H1 (cell line): ENCODE data around the gene PDCD7. TPM values are rescaled to one million over a fixed set of nuclear protein-coding genes. Genes with fewer than 3 reads are reported as not detected.

Experiments
- BACH1 ChIP-seq: IDR thresholded peaks from 2 replicates; pipeline ENCODE4 v1.6.1; 2012; ENCODE audit warnings: low read length, improper control_type of control experiment
- POLR2AphosphoS5 ChIP-seq: IDR thresholded peaks from 2 replicates; pipeline ENCODE4 v1.6.1; 2011; ENCODE audit warnings: low read depth, low read length
- SIX5 ChIP-seq: IDR thresholded peaks from 2 replicates; pipeline ENCODE4 v1.6.1; 2011; ENCODE audit warnings: mild to moderate bottlenecking, low read depth, low read length
- polyA plus RNA-seq, 7 experiments: library from polyadenylated mRNA; depleted of rRNA in 3 of 7; stranded (reverse) in 5 of 7; unstranded in 2 of 7; fragments of >200 nt in 5 of 7; fragments of 200-250 nt in 2 of 7; gene quantifications; 1 replicate in 5 of 7; 2 replicates in 1 of 7; 4 replicates in 1 of 7; pipeline versions ENCODE4 v1.2.1 to v1.2.3, GENCODE V29; 2011 to 2013; ENCODE audit warnings: missing spikeins in 2 of 7, mixed read lengths in 2 of 7
- total RNA-seq: library from RNA; stranded (reverse); fragmentation: NEBNext Ultra II Directional; extraction: Animal tissue kit (Norgen Biotek cat#: 25700); gene quantifications from 2 replicates; pipeline ENCODE4 v1.2.1, GENCODE V29; 2021
- TF ChIP-seq, protein P1 (sequence below): fragments of 300-600 bp; sonication (generic); IDR thresholded peaks from 2 replicates; pipeline ENCODE4 v1.7.1; 2012; ENCODE audit warnings: low read length, moderate library complexity, mild to moderate bottlenecking, inconsistent platforms; ENCODE audit not compliant: insufficient replicate concordance
- TF ChIP-seq, protein P2 (sequence below): IDR thresholded peaks from 2 replicates; pipeline ENCODE4 v1.6.1; 2012; ENCODE audit warnings: low read length, inconsistent platforms

PDCD7 gene
- total and polyA plus RNA-seq, 2 of the 8 experiments (the other 6 are each of a cell fraction or from before 2014, with no cell fraction given): 11.5 to 25.6 TPM

DNA sequence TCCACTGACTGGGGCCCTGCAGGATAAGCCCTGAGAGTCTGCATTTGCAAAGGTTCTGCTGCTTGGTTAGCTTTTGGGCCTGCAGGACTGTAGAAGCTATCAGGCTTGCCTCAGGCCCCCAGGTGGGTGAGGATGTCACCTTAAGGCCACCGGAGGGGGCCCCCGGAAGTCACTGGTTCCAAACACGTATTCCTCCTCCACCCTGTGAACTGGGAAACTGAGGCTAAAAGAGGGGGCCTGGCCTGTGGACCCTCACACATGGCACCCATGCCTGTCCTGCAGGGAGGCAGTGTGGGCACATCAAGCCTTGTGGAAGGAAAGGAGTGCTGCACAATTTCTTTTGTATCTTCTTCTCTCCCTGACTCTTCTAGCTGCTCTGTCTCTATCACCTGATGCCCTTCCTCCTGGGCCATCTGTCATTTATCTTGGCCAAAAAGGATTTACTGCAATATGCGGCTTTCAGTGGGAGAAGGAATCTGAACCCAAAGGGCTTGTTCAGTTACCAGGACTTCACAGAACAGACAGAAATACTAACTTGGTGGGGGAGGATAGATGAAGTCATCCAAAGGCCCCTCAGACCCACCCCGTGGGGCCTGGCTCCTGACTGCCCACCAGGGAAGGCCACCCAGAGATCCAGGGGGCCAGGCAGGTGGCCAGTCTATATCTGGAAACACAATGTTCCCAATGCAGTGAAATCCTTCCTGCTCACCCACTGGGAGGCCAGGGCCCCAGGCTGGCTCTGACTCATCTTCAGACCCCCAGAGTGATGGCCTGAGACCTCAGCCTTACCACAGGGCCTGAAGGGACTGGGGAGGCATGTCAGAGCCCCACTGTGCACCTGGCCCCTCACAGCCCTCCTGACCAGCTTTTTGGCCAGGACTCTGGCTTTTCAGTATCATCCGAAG, 36.9 kb downstream of the PDCD7 start (continued):
- TF ChIP-seq, protein P1, sequence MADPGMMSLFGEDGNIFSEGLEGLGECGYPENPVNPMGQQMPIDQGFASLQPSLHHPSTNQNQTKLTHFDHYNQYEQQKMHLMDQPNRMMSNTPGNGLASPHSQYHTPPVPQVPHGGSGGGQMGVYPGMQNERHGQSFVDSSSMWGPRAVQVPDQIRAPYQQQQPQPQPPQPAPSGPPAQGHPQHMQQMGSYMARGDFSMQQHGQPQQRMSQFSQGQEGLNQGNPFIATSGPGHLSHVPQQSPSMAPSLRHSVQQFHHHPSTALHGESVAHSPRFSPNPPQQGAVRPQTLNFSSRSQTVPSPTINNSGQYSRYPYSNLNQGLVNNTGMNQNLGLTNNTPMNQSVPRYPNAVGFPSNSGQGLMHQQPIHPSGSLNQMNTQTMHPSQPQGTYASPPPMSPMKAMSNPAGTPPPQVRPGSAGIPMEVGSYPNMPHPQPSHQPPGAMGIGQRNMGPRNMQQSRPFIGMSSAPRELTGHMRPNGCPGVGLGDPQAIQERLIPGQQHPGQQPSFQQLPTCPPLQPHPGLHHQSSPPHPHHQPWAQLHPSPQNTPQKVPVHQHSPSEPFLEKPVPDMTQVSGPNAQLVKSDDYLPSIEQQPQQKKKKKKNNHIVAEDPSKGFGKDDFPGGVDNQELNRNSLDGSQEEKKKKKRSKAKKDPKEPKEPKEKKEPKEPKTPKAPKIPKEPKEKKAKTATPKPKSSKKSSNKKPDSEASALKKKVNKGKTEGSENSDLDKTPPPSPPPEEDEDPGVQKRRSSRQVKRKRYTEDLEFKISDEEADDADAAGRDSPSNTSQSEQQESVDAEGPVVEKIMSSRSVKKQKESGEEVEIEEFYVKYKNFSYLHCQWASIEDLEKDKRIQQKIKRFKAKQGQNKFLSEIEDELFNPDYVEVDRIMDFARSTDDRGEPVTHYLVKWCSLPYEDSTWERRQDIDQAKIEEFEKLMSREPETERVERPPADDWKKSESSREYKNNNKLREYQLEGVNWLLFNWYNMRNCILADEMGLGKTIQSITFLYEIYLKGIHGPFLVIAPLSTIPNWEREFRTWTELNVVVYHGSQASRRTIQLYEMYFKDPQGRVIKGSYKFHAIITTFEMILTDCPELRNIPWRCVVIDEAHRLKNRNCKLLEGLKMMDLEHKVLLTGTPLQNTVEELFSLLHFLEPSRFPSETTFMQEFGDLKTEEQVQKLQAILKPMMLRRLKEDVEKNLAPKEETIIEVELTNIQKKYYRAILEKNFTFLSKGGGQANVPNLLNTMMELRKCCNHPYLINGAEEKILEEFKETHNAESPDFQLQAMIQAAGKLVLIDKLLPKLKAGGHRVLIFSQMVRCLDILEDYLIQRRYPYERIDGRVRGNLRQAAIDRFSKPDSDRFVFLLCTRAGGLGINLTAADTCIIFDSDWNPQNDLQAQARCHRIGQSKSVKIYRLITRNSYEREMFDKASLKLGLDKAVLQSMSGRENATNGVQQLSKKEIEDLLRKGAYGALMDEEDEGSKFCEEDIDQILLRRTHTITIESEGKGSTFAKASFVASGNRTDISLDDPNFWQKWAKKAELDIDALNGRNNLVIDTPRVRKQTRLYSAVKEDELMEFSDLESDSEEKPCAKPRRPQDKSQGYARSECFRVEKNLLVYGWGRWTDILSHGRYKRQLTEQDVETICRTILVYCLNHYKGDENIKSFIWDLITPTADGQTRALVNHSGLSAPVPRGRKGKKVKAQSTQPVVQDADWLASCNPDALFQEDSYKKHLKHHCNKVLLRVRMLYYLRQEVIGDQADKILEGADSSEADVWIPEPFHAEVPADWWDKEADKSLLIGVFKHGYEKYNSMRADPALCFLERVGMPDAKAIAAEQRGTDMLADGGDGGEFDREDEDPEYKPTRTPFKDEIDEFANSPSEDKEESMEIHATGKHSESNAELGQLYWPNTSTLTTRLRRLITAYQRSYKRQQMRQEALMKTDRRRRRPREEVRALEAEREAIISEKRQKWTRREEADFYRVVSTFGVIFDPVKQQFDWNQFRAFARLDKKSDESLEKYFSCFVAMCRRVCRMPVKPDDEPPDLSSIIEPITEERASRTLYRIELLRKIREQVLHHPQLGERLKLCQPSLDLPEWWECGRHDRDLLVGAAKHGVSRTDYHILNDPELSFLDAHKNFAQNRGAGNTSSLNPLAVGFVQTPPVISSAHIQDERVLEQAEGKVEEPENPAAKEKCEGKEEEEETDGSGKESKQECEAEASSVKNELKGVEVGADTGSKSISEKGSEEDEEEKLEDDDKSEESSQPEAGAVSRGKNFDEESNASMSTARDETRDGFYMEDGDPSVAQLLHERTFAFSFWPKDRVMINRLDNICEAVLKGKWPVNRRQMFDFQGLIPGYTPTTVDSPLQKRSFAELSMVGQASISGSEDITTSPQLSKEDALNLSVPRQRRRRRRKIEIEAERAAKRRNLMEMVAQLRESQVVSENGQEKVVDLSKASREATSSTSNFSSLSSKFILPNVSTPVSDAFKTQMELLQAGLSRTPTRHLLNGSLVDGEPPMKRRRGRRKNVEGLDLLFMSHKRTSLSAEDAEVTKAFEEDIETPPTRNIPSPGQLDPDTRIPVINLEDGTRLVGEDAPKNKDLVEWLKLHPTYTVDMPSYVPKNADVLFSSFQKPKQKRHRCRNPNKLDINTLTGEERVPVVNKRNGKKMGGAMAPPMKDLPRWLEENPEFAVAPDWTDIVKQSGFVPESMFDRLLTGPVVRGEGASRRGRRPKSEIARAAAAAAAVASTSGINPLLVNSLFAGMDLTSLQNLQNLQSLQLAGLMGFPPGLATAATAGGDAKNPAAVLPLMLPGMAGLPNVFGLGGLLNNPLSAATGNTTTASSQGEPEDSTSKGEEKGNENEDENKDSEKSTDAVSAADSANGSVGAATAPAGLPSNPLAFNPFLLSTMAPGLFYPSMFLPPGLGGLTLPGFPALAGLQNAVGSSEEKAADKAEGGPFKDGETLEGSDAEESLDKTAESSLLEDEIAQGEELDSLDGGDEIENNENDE: no peak
- TF ChIP-seq POLR2AphosphoS5 (no peak), SIX5 (no peak), BACH1 (no peak)
- TF ChIP-seq, protein P2, sequence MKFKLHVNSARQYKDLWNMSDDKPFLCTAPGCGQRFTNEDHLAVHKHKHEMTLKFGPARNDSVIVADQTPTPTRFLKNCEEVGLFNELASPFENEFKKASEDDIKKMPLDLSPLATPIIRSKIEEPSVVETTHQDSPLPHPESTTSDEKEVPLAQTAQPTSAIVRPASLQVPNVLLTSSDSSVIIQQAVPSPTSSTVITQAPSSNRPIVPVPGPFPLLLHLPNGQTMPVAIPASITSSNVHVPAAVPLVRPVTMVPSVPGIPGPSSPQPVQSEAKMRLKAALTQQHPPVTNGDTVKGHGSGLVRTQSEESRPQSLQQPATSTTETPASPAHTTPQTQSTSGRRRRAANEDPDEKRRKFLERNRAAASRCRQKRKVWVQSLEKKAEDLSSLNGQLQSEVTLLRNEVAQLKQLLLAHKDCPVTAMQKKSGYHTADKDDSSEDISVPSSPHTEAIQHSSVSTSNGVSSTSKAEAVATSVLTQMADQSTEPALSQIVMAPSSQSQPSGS: no peak
